Activated CD4-positive, CD25-positive, alpha-beta regulatory T cell treated with anti-CD3 and anti-CD28 coated beads, Interleukin-2, amount 50 U/mL, for 72 hours (primary cell): ENCODE data around the gene GEMIN7.
"Not testable (repeated sequence)": the region's sequence is repeated elsewhere in the genome, so short reads cannot be mapped to it uniquely, and the experiment has no call there.

ENCODE experiments used
- DNase-seq: peaks from one replicate; pipeline ENCODE4 v3.0.0; 2021

Gene GEMIN7

DNA sequence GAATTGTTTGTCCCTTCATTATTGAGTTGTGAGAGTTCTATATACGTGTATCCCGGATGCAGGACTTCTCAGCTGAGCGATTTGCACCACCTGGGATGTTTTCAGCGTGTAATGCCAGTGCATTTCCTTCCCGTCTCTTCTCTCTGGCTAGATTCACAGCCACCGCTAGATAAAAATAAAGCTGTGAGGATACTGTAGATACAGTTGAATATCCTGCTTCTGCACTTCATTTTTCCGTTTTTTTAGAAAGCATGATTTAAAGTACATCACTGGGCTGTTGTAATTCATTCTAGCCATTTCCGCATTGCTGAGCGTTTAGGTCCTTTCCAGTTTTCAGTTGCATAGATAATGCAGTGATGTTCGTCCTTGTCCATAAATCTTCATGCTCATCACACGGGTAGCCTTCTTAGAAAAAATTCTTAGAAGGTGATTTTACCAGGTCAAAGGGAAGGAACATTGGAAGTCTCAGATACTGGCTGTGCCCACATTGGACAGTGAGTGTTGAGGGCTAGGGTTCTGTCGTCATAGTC lies 28.6 kb downstream of the GEMIN7 start:
- DNase-seq, result no peak

DNA sequence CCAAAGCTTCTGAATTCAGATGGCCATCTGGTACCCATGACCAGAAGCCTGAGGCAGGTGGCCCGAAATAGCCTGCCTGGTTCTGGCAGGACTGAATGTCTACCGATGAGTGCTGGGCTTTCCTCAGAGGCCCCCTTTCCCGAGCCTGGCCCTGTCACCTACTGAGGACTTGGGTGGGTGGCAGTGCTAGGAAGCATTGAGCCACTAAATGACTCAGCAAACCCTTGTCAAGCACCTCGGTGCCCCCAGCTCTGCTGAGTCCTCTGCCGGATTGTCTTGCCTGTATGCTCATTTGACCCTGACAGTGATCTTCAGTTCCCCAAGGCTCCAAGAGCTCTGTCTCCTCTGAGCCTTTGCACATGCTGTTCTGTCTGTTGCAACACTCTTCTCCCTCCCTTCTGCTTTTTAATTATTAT lies 31.8 kb downstream of the GEMIN7 start:
- no peak for DNase-seq

DNA sequence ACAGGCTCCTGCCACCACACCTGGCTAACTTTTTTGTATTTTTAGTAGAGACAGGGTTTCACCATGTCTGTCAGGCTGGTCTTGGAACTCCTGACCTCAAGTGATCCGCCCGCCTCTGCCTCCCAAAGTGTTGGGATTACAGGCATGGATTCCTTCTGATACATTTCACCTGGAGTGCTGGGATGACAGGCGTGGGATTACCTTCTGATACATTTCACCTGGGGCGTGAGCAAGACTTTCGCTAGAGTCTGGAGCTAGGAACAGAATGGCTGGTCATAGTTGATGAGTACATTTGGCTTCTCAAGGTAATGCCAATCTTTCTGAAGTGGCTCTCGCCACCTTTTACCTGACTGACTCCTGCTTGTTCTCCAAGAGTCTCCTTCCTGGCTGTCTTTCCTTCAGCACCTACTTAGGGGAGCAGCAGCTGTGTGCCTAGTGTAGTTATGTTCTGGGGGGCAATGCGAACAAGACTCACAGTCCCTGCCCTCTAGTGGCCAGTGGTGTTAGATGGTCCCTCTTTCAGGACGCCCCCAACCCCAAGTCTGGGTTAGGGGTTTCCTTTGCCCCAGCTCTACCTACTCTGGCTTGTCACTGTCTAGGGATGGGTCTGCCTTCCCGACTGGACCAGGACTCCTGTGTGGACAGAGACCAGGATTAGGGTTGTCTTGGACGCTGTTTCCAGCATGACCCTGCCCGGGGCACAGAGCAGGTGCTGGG lies 33.2 kb downstream of the GEMIN7 start:
- DNase-seq, result no peak

DNA sequence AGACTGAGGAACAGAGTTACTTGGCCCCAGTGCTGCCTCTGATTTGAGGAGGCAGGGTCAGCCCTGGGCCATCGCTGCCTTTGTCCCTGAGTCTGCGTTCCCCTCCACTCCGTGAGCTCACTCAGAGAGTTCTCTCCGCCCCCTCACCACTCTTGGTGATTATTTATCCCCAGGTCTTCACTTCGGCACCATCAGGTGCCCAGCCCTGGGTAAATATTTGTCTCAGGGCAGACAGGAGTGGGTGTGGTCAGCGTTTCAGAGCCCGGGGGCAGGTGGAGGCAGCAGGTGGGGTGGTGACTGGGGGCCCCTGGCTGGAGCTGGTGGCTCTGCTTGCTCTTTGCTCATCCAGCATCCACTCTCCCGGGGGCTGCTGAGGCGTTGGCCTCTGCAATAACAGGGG lies 34.6 kb downstream of the GEMIN7 start:
- no peak for DNase-seq

DNA sequence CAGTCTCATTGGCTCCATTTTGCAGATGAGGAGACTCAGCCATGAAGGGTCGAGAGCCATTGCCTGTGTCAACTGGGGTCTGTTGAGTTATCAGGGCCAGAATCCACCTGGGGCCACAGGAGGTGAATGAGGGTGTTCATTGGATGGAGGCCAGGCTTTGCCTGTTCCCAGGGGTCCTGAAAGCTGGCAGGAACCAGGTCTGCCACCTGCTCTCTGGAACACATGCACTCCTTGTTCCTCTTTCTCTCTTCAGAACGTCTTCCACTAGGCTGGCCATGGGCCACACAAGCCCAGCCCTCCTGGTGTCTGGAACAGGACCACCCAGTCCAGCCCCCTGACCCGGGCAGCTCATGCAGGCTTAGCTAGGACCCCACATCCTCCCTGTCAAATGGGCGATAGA lies 35.1 kb downstream of the GEMIN7 start:
- no peak for DNase-seq

DNA sequence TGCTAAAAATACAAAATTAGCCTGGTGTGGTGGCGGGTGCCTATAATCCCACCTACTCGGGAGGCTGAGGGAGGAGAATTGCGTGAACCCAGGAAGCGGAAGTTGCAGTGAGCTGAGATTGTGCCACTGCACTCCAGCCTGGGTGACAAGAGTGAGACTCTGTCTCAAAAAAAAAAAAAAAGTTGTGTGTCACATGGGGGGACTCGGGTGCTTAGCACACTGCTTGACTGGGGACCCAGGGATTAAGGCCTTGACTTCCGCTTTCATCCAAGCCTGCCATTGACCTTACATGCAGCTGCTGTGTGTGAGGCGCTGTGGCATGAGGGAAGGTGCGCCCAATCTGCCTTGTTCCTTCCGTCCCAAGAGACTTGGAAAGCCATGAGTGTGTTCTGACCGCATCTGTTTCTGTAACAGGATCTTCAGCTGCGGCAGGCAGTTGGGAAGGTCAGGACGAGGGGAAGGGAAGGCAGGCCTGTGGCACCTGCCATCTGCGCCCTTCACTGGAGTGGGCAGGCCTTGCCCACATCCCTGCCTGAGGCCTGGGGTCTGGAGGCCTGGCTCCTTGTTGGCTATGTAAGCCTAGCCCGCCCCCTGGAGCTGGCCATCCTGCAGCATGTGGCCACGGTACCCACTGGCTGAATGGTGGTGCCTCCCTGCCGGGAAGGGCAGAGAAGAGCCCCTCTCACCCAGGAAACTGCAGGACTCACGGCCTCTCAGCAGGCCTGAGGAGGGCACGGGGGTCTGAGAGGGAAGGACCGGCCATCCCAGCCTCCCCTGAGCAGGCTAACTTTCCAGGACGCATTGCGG lies 37.0 kb downstream of the GEMIN7 start:
- DNase-seq, result no peak

DNA sequence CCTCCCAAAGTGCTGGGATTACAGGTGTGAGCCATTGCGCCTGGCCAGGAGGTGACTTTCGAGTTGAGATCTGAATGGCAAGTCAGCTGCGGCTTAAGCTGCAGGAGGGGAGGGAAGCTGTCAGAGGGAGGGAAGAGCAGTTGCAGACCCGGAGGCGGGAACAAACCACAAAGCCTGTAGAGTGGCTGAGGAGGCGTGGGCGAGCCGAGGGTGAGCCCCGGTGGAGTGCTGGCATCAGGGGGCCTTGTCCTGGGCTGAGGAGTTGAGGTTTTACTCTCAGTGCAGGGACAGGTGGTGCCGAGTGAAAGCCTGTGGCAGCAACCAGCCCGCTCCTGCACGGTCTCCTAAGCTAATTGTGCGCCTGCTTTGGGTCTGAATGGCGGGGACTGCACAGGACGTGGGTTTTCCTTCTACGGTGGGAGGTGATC lies 38.1 kb downstream of the GEMIN7 start:
- peak; percentile 39 for DNase-seq

DNA sequence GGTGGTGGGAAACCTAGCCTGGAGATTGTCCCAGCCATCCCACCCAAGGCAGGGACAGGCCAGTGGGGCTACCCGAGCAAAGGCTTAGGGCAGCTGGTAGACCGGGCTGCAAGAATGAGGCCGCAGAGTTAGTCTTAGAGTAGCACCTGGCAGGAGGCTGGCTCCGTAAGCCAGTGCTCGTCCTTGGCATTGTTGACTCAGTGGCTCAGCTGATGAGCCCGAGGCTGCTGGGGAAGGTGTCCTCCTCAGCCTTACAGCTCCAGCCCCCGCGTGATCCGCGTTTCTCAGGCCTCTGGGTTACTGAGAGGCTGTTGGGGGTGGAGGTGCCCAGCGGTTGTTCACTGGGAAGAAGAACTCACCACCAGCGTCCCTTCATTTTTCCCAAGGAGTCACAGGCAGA lies 38.6 kb downstream of the GEMIN7 start:
- DNase-seq, result no peak

DNA sequence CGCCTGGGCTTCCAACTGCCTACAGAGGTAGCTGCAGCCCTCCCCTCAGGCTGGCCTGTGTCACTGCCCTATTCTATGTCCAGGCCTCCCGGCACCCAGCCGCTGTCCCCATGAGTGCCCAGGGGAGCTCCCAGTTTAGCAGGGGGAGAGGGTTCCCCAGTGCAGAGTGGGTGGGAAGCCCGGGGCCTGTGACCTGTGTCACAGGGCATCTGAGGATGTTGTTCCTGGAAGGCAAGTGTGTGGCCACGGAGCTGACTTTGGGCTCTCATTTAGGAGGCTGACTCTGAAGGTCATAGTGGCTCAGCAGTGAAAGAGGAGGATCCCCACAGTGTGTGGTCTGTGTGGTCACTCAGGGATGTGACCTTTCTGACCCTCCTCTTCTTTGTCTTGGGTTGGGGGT lies 39.0 kb downstream of the GEMIN7 start:
- no peak for DNase-seq

DNA sequence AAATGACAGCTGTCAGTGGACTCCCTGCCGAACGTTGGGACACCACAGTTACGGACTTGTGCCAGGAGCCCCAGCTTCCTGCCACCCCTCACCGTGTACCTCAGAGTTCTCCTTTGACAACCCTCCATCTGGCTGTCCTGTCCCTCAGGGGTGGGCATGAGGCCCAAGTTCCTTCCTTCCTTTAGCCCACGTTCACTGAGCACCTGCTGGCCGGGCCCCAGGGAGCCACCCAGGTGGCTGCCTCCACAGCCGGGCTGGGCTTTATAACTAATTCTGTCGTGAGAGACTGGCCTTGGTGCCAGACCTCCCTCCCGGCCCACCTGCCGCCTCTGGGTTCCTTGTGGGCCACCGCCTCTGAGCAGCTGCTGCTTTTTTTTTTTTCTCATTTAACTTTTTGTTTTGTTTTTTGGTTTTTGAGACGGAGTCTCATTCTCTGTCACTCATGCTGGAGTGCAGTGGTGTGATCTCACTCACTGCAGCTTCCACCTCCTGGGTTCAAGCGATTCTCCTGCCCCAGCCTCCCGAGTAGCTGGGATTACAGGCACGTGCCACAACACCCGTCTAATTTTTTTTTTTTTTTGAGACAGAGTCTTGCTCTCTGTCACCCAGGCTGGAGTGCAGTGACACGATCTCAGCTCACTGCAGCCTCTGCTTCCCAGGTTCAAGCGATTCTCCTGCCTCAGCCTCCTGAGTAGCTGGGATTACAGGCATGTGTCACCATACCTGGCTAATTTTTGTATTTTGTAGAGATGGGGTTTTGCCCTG lies 39.7 kb downstream of the GEMIN7 start:
- not testable (repeated sequence) for DNase-seq

DNA sequence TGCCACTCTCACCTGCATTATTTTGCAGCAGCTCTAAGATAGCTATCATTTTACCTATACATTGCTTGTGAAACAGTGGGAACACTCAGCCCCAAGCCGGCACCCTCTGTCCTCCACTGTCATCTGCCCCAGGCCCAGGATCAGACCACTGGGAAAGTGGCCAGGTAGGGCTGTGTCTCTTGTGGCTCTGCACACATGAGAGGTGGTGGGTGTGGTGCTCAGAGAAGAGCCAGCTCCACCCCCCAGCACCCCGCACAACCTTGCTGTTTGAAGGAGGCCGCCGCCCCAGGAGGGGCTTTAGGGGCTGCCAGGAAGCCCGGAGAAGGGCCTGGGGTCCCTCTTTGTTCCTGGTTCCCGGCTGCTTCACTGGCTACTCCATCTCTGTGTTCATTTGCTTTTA lies 40.5 kb downstream of the GEMIN7 start:
- no peak for DNase-seq

DNA sequence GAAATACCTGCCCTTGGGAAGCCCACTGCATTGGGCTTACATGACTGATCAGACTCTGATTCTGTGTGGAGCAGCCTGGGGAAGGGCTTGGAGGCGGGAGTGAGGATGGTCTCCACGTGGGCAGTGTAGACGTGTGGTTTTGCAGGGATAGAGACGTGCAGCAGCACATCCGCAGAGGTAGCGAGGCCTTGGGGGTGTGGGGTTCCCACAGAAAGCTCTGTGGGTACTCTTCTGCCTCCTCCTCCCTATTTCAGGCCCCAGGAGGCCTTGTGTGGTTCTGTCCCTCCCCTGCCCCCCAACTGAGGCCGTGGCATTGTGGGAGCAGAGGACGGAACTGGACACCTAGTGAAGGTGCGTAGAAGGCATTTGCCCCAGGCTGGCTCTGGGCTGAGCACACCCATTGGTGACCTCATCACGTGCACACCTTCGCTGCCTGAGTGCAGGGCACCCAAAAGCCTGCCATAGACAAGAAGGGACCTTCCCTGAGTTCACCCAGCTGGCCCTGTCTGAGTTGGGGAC lies 42.8 kb downstream of the GEMIN7 start:
- no peak for DNase-seq

DNA sequence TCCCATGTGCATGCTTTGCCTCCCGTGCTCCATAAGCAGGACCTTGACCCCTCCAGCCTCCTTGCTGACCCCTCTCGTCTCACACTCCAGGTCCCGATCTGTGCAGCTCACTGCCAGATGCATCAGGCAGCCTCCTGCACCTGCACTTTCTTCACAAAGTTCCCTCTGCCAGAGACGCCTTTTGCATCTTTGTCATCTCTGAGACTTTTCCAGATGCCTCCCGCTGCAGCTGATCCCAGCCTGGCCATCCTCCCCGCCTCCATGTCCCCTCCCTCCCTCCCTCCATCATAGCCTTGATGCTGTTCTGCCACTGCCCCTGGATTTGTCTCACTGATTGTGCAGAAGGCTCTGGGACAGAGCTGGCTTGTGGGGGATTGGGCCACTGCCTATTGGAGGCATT lies 43.8 kb downstream of the GEMIN7 start:
- DNase-seq, result no peak

DNA sequence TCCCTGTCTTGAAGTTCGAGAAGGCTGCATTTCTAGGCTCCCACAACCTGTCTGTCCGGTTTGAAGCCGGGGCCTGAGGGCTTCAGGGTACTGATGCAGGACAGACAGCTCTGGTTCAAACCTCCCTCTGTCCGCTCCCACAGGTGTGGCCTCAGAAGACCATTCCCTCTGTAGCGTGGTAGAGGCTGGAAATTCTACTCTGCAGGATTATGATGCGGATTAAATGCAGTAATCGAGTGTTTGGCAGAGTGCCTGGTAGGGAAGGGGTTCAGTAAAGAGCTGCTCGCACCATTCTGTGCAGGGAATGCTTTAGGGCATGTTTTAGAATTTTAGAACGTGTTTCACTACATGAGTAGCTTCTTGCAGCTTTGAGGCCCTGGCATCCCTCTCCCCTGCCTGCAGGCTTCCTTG lies 44.4 kb downstream of the GEMIN7 start:
- DNase-seq, result no peak

DNA sequence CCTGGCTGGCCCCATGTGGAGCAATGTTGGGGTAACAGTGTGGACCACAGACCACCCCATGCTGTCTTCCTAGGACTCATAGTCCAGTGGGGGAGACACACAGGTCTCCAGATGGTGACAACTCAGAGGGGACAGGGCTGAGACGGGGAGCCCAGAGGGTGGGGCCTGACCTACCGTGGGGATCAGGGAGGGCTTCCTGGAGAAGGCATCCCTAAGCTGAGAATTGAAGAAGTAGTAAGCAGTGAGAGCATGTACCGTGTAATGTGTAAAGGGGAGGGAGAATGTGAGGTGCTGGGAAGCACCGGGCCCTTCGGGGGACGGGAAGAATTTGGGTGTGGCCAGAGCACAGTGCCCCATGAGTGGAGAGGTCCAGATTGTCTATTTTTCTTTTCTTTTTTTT lies 45.0 kb downstream of the GEMIN7 start:
- DNase-seq, result no peak

DNA sequence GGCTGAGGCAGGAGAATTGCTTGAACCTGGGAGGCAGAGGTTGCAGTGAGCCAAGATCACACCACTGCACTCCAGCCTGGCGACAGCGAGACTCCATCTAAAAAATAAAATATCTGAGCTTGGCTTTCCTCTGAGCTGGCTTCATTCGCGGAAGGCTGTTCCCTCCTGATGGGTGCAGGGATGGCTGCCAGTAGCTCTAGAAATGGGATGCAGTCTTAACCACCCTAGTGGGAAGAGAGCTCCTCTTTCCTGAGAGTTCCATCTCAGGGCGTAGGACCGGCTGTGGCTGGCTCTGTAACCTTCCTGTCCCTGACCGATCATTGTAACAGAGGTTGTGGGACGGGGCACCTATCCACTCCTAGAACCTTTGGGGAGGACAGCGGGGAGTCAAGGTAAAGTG lies 46.3 kb downstream of the GEMIN7 start:
- no peak for DNase-seq

DNA sequence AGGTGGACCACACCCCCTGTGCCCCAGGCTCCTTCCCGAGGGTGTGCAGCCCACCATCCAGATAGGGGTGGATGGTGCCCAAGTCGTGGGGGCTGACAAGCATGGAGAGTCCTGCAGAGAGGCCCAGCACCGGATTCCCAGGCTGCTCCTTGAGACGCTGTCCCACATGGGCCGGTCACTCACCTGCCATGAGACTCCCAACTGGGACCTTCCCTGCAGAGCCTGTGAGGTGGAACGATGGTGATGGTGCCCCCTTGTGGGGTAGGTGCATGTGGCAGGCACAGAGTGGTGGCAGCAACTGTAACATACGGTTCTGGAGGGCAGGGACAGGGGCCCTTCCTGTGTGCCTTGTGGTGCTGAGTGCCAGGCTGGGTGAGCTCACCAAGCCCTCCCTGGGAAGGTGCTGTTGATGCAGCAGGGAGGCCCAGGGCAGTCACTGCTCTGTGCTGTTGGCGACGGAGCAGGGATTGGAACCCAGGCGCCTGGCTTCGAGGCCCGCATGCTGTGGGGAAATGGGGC lies 47.0 kb downstream of the GEMIN7 start:
- DNase-seq, result peak; percentile 70

DNA sequence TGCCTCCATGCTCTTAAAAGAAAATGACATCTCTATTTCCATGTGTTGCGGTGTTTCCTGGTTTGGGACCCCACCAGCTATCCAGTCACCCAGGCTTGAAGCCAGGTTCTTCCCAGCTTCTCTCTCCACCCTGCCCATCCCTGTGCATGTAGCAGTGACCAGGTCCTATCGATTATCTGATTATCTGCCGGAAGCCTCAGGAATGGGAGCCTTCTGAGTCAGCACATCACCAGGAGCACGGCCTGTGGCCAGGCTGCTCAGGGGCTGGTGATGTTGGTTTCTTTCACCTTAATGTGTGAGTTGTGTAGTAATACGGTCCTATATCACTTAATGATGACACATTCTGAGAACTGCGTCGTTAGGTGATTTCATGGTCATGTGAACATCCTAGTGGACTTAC lies 47.6 kb downstream of the GEMIN7 start:
- no peak for DNase-seq

DNA sequence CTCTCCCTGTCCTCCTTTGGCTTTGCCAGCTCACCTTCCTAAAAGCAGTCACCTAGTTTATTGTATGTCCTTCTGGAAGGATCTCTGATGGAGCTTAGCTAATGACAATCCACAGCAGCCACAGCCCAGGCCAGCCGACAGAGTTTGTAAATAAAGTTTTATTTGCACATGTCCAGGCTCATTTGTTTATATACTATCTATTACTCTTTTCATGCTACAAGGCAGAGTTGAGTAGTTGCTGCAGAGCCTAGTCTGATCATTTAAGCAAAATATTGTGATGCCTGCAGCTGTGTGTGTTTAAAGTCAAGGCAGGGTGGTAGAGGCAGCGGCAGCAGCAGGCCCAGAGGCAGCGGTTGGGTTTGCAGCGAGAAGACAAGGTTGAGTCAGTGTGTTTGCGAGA lies 49.1 kb downstream of the GEMIN7 start:
- no peak for DNase-seq

DNA sequence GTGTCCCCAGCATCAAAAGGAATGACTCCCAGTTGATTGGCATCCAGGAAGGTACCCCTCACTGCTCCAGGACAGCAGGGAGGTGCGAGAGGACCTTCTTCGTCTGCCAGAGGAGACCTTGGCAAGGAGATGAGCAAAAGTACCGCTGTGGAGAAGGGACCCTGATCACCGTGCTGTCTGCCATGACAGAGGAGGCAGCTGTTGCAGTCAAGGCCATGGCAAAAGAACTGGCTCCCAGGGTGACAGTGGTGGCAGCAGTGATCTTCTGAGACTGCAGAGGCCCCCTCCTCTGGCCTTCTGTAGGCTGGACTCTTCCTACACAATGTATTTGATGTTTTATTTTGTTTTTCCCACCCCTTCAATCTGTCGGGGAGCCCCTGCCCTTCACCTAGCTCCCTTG lies 49.7 kb downstream of the GEMIN7 start:
- DNase-seq, result no peak

DNA sequence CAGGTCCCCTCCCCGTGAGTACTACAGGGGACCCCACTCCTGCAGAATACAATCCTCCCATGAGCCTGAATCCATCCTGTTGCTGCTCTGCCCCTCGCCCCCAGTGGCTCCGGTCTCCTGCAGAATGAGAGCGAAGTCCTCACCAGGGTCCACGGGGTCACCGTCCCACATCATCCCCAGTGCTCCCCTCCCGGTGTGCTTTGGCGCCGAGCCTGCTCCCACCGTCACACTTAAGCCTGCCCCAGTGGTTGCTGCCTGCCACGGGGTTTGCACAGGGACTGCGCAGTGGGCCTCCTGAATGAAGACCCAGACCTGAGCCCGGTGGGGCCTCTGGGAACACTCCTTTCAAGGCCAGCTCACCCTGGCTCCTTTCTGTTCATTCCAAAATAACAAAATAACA lies 51.2 kb downstream of the GEMIN7 start:
- DNase-seq, result no peak

DNA sequence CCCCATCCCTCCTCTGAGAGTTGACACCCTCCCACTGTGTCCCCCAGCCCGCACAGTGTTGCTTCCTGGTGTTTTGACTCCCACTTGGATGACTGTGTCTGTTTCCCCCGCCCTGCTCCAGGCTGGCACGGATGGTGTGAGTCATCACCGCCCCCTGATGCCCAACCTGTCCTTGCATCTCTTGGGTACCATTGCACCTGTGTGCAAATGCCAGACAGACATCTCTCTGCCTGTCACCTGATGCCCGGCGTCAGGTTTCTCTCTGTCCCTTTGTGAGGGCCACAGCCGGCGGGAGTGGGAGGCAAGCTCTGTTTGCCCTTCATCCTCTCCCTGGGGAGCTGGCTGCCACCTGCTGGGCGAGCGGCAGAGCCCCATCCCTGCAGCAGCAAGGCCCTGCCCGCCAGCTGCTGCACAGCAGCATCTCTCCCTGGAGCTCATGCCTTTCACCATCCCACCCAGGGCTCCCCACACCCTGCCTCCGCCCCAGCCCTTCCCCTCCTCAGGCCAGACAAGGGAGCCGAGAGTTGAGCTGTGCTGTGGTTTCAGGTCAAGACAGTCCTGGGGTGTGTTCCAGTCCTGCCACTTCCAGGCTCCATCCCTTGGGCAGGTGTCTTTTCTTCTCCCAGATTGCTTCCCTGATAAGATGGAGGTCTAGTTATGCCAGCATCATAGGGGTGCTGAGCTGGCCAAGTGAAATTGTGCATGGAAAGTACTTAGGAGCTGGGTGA lies 52.0 kb downstream of the GEMIN7 start:
- no peak for DNase-seq
